DND-41 (cell line): Measurements from ENCODE around the gene SETD1A.
A peak's percentile ranks its signal among the peaks of the same experiment; 100 is the strongest.
"Not testable (repeated sequence)": the region's sequence is repeated elsewhere in the genome, so short reads cannot be mapped to it uniquely, and the experiment has no call there.

ENCODE experiments used
- ATAC-seq: fragments of 200-7000 bp; cut with Tn5 transposase; 3 replicates; pipeline ENCODE4 v1.9.1; 2021; ENCODE audit warnings: low read depth; ENCODE audit not compliant: insufficient read depth
- DNase-seq: peaks from one replicate; pipeline ENCODE4 v3.0.0-alpha.2; 2020
- H2AFZ ChIP-seq: 2 replicates; pipeline ENCODE4 v1.6.0; 2012; ENCODE audit warnings: low read depth, low read length
- H3K27ac ChIP-seq: 2 replicates; pipeline ENCODE4 v1.5.1; 2012; ENCODE audit warnings: low read length, inconsistent platforms
- H3K27me3 ChIP-seq: fragments of 200-600 bp; sonication (generic); 2 replicates; pipeline ENCODE4 v1.6.0; 2012; ENCODE audit warnings: low read length, mild to moderate bottlenecking, inconsistent platforms; ENCODE audit not compliant: insufficient read depth, poor library complexity
- H3K36me3 ChIP-seq: 2 replicates; pipeline ENCODE4 v1.5.1; 2012; ENCODE audit warnings: low read length, inconsistent platforms; ENCODE audit not compliant: insufficient read depth
- H3K4me1 ChIP-seq: 2 replicates; pipeline ENCODE4 v1.5.1; 2012; ENCODE audit warnings: mild to moderate bottlenecking, low read length; ENCODE audit not compliant: insufficient read depth
- H3K4me2 ChIP-seq: 2 replicates; pipeline ENCODE4 v1.6.0; 2012; ENCODE audit warnings: mild to moderate bottlenecking, moderate library complexity, low read length, inconsistent platforms; ENCODE audit not compliant: insufficient read depth
- H3K4me3 ChIP-seq, 2 experiments: fragments of 200-600 bp in 1 of 2; shearing (Covaris generic) in 1 of 2; 2 replicates each; pipeline ENCODE4 v1.5.1; 2012 to 2016; ENCODE audit warnings: inconsistent platforms in 2 of 2, low read length in 2 of 2, mild to moderate bottlenecking in 2 of 2, low read depth in 1 of 2, moderate library complexity in 1 of 2
- H3K79me2 ChIP-seq: 2 replicates; pipeline ENCODE4 v1.6.0; 2012; ENCODE audit warnings: low read length, inconsistent platforms; ENCODE audit not compliant: insufficient read depth
- H3K9ac ChIP-seq: 2 replicates; pipeline ENCODE4 v1.6.0; 2012; ENCODE audit warnings: low read depth, mild to moderate bottlenecking, inconsistent platforms, low read length, moderate library complexity
- H3K9me3 ChIP-seq: 2 replicates; pipeline ENCODE4 v1.5.1; 2012; ENCODE audit warnings: low read length, moderate library complexity, mild to moderate bottlenecking, inconsistent platforms; ENCODE audit not compliant: insufficient read depth, severe bottlenecking
- H4K20me1 ChIP-seq: 2 replicates; pipeline ENCODE4 v1.6.0; 2012; ENCODE audit warnings: low read length; ENCODE audit not compliant: insufficient read depth
- CTCF ChIP-seq: IDR thresholded peaks from 2 replicates; pipeline ENCODE4 v1.5.1; 2012; ENCODE audit warnings: borderline replicate concordance, low read length, moderate library complexity, mild to moderate bottlenecking; ENCODE audit not compliant: poor library complexity, severe bottlenecking; ENCODE audit errors: extremely low read depth
- EZH2 ChIP-seq: IDR thresholded peaks from 3 replicates; pipeline ENCODE4 v1.6.1; 2012; ENCODE audit warnings: borderline replicate concordance, low read depth, mild to moderate bottlenecking, moderate library complexity, low read length, inconsistent platforms; ENCODE audit not compliant: severe bottlenecking

The SETD1A gene

DNA sequence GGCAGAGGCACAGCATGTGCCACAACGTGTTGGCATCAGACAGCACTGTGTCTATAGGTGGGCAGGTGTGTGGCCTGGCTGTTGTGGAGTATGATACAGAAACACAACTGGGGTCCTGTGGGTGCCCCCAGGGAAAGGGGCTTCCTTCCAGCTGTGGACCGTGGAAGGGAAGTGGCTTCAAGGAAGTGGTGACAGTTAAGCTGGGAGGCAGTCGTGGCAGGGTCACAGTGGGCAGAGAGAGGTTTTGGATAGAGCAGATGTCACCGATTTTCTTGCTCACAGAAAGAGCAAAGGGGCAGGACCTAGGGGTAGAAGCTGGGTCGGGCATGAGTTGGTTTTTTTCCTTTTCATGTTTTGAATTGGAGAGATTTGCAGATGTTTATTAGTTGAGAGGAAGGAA lies 19.9 kb upstream of the SETD1A start:
- no peak for TF ChIP-seq EZH2
- no peak for TF ChIP-seq CTCF
- peaks cover 13% of the 10 kb centered on the region; the same call in 1 of the 2 replicates for H3K79me2 ChIP-seq
- ATAC-seq (peak; percentile 75), DNase-seq (peak; percentile 74)
- H3K27me3 ChIP-seq = no peaks in the 10 kb centered on the region
- no peak overlapping the region for H3K4me3 ChIP-seq
- H3K9ac ChIP-seq = peak overlapping the region; percentile 12; the same call in 1 of the 2 replicates
- H3K27ac ChIP-seq = peak overlapping the region; percentile 71
- peaks cover 34% of the 10 kb centered on the region for H4K20me1 ChIP-seq
- no peaks in the 10 kb centered on the region for H3K9me3 ChIP-seq
- H3K4me2 ChIP-seq = no peak overlapping the region
- no peak overlapping the region for H2AFZ ChIP-seq
- peaks cover 16% of the 10 kb centered on the region for H3K4me1 ChIP-seq
- H3K36me3 ChIP-seq = peaks cover 69% of the 10 kb centered on the region

DNA sequence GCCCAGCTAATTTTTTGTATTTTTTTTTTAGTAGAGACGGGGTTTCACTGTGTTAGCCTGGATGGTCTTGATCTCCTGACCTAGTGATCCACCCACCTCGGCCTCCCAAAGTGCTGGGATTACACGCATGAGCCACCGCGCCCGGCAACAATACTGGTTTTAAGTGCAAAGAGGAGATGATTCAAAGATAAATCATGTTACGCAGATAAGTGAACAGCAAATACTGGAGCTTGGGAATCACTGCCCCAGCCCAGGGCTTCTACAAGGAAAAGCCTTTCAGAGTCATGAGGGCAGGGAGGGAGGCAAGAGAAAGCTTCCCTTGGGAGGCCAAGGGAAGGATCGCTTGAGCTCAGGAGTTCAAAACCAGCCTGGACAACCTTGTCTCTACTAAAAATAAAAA lies 18.0 kb upstream of the SETD1A start:
- Histone ChIP-seq H3K36me3 (peaks cover 75% of the 10 kb centered on the region), H4K20me1 (peaks cover 34% of the 10 kb centered on the region), H3K79me2 (peaks cover 13% of the 10 kb centered on the region; the same call in 1 of the 2 replicates), H3K4me1 (peaks cover 16% of the 10 kb centered on the region)
- not testable (repeated sequence) for H3K9ac ChIP-seq, ATAC-seq, H3K27me3 ChIP-seq, H3K27ac ChIP-seq, H3K4me3 ChIP-seq, H3K9me3 ChIP-seq, H3K4me2 ChIP-seq, DNase-seq, H2AFZ ChIP-seq

DNA sequence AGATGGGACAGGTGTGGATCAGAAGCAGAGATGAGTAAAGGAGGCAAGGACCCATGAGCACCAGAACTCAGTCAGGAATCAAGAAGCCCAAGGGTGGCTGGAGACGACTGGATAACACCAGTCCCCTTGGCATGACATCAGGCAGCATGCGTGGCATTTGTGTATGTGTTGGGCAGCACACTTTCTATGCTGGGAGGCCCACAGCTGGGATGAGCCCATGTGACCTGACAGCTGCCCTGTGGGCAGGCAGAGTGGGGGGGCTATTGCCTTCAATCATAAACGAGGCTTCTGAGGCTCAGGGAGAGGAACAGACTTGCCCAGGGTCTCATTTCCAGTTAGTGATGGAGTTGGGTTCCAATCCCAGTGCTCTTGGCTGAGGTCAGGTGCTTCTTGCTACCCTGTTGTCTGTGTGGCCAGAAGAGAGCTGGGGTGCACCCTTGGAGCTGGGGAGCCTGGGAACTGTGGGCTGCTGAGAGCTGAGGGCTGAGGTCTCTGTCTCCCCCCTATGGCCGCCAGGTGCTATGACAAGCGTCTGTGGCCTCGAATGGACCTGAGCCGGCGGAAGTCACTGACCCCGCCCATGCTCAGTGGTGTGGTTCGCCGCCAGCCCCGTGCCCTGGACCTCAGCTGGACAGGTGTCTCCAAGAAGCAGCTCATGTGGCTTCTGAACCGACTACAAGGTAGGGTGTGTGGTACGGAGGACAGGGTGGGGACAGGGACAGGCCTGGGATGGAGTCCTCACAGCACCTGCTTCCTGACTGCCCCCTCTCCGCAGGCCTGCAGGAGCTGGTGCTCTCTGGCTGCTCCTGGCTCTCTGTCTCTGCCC lies 15.7 kb upstream of the SETD1A start:
- Histone ChIP-seq H3K79me2 (peaks cover 6% of the 10 kb centered on the region; the same call in 1 of the 2 replicates), H3K4me2 (no peak overlapping the region), H3K27ac (no peak overlapping the region), H3K27me3 (no peaks in the 10 kb centered on the region), H3K36me3 (peaks cover 77% of the 10 kb centered on the region), H3K9ac (no peak overlapping the region), H4K20me1 (peaks cover 22% of the 10 kb centered on the region), H3K4me3 (no peak overlapping the region), H3K9me3 (no peaks in the 10 kb centered on the region), H3K4me1 (peaks cover 16% of the 10 kb centered on the region), H2AFZ (no peak overlapping the region)
- ATAC-seq = peak; percentile 69
- DNase-seq = peak; percentile 58
- TF ChIP-seq EZH2 = no peak
- TF ChIP-seq CTCF = peak; percentile 83

DNA sequence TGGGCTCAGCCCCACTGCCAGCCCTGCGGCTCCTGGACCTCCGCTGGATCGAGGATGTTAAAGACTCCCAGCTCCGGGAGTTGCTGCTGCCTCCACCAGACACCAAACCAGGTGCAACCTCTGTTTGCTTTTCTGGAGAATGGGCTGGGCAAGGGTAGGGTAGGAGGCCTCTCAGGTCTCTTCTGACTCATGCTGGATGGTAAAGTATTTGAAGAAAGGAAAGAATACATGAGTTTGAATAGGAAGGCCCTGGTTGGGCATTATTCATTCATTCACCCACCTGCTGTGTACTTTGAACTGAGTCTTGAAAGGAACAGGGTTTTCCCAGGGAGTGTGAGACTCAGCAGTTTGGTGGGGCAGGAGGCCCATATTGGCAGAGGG lies 15.1 kb upstream of the SETD1A start:
- DNase-seq = no peak
- H3K4me2 ChIP-seq = no peak overlapping the region
- H3K9ac ChIP-seq = no peak overlapping the region
- H3K4me1 ChIP-seq = peaks cover 10% of the 10 kb centered on the region
- no peak overlapping the region for H3K27ac ChIP-seq
- no peaks in the 10 kb centered on the region for H3K27me3 ChIP-seq
- peaks cover 77% of the 10 kb centered on the region for H3K36me3 ChIP-seq
- no peak for TF ChIP-seq EZH2
- TF ChIP-seq CTCF = no peak
- ATAC-seq = no peak
- no peak overlapping the region for H3K4me3 ChIP-seq
- peaks cover 17% of the 10 kb centered on the region for H4K20me1 ChIP-seq
- no peak overlapping the region for H2AFZ ChIP-seq
- H3K79me2 ChIP-seq = peaks cover 6% of the 10 kb centered on the region; the same call in 1 of the 2 replicates
- no peaks in the 10 kb centered on the region for H3K9me3 ChIP-seq
